NK-92 (cell line): Measurements from ENCODE around the gene PSTPIP1.

Experiments
- DNase-seq: peaks from one replicate; lab custom pipeline; 2025; ENCODE audit not compliant: unreplicated experiment; lab: John Stamatoyannopoulos, UW

The PSTPIP1 gene

GRCh38 chr15:76998663-76999285 is 3.8 kb downstream of the PSTPIP1 start:
- no peak for DNase-seq

DNA sequence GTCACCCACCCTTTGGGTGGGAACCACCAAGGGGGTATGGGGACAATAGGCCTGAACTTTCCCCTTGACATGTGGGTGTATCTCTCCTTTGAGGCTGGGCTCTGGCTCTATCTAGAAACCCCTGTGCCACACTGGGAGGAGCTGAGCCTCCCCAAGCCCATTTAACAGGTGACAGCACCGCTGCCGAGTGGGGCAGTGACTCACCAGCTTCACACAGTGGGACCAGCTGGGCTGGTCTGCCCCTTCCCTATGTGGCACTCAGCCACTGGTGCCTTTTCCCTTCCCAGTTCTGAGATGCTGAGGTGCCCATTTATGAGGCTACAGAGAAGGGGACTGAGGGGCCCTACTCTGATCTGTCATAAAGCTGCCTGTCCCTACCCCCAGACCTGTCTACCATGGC is 5.1 kb downstream of the PSTPIP1 start:
- no peak for DNase-seq

DNA sequence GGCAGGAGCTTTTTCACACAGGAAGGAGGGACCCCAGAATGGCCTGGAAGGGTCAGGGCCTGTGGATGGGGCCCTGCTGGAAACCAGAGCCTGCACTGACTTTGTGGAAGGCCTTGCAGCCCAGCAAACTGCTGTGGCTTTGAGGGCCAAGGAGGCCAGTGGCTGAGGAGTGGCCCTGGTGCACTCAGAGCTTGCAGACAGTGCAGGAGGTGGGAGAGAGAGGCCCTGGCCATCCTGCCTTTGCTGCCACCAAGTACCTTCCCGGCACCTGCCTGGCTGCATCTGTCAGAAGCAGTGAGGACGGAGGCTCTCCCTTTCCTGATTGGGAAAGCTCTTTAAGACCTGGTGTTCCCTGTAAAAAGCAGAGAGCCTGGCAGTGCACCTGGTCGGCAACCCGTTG is 6.4 kb downstream of the PSTPIP1 start:
- DNase-seq: no peak

- DNase-seq: no peak
These were observed 7.0 kb downstream of the PSTPIP1 start for GRCh38 chr15:77001966-77002365.

GRCh38 chr15:77002436-77002835 is 7.5 kb downstream of the PSTPIP1 start:
- no peak for DNase-seq

GRCh38 chr15:77002954-77003912 is 8.3 kb downstream of the PSTPIP1 start:
- no peak for DNase-seq

DNA sequence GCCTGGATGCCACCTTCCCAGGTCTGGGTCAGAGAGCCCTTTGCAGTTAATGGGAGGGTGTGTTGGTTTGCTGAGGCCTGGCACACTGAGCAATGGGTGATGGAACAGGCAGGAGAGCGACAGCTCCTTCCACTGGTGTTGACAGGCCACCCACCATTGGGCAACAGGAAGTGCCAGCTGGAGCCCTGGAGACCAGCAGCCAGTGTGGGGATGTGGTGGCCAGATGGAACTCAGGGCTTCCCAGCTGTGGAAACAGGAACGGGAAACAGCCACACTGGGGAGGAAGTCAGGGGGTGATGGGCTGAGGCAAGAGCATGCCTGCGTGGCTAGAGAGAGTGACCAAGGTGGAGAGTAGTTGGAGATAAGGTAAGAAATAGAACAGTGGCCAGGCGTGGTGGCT is 9.3 kb downstream of the PSTPIP1 start:
- DNase-seq: no peak

DNA sequence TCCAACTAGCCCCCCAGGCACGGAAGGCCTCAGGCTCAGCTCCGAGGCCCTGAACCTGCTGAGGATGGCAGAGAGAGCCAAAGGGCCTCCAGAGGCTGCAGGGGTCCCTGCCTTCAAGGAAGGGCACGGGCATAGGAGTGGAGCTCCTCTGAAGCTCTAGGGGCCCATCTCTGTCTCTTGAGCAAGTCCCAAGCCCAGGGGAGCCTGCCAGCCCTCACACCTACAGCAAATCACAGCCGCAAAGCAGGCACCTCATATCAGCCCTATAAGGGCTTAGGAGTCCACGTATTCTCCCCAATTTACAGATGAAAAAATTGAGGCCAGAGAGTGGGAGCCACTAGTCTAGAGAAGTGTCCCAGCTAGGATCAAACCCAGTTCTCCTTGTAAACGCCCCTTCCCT is 14.2 kb downstream of the PSTPIP1 start:
- DNase-seq: no peak

GRCh38 chr15:77009646-77010311 is 14.9 kb downstream of the PSTPIP1 start:
- DNase-seq: no peak

- DNase-seq: no peak
These were observed 15.4 kb downstream of the PSTPIP1 start for GRCh38 chr15:77010312-77010686.

GRCh38 chr15:77010857-77011256 is 15.9 kb downstream of the PSTPIP1 start:
- DNase-seq: no peak

DNA sequence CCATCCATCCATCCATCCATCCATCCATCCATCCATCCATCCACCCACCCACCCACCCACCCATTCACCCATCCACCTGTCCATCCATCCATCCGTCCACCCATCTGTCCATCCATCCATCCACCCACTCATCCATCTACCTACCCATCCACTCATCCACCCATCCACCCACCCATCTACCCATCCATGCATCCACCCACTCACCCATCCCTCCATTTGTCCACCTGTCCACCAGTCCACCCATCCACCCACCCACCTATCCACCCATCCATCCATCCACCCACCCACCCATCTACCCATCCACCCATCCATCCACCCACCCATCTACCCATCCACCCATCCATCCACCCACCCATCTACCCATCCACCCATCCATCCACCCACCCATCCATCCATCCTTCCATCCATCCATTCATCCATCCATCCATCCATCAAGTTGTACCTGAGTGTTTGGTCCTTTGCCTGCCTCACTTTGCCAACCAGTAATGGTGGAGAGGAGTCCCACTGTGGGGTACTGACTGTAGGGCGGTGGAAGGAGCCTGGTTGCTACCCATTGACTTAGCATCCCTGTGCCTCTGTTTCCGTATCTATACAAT is 17.3 kb downstream of the PSTPIP1 start:
- DNase-seq: no peak

DNA sequence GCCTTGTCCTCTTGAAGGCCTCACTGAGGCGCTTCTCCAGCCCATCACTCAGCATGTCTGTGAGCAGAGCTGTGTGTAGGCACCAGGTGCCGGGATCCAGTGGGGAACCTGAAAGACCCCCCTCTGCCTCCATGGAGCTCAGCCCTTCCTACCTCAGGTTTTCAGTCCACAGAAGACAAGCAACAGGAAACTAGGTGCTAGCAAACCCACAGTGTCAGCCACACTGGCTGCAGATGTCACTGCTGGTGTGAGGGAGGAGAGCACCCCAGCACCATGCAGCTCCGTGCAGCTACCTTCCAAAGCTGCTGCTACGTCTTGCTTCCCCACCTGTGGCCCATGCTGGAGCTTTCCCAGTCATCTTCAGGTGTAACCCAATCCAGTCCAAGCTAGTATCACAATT is 17.9 kb downstream of the PSTPIP1 start:
- peak; percentile 22 for DNase-seq

DNA sequence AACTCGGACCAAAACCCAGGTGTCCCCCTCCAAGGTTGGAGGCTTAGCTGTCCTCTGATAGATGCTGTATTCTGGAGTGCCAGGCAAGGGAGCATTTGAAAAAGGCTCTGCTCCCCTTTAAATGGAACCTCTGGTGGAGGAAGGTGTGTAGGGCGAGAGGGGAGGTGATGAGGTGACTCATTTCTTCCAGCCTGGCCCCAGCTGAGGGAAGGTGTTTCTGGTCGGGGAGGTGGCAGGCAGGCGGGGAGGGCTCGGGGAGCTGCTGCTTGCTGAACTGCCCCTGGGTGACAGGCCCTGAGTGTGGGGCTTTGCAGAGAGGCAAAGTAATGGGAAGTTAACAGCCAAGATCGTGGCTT is 18.8 kb downstream of the PSTPIP1 start:
- DNase-seq: no peak

- DNase-seq: no peak
These were observed 19.5 kb downstream of the PSTPIP1 start for GRCh38 chr15:77014132-77015081.

DNA sequence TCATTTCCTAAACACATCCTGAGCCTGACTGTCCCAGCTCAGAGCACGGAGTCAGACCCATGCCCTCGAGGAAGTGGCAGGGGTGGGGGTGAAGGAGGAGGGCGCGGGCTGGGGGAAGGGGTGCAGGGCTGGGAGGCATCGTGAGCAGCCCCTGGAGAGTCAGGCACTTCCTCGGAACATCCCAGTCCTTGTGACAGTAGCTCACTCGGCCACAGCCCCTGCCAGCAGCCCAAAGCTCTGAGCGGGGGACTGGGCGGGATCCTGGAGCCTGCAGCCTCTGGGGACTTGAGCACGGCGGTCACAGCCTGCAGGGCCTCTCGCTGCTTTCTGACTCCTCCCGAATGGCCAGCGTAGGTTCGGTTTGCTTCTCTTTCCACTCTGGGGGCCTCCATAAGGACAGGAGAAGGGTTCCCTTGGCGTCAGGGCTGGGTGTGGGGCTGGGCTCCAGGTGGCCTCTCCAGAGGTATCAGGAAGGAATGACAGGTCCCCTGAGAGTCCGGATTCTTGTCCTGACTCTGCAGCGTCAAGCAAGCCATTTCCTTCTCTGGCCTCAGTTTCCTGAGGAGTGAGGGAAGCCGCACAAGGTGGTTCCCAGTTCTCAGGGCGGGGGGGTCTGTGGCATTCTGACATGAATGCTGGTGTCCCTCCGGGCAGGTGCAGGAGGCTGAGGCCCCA is 20.9 kb downstream of the PSTPIP1 start:
- no peak for DNase-seq

DNA sequence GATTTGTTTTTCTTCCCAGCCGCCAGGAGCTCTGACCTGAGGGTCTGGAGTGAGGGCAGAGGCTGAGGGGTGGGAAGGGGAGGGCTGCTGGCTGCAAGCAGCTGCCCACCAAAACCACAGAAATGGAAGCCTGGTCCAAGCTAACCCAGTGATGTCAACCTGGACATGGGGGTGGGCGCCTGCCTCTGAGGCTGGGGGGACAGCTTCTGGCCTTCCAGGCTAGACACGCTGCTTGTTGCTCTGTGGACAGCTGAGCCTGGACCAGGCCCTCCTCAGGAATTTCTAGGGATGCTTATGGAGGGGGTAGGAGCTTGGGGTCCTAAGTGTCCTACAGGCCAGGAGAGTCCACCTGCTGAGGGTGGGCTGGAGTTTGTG is 21.4 kb downstream of the PSTPIP1 start:
- DNase-seq: no peak

DNA sequence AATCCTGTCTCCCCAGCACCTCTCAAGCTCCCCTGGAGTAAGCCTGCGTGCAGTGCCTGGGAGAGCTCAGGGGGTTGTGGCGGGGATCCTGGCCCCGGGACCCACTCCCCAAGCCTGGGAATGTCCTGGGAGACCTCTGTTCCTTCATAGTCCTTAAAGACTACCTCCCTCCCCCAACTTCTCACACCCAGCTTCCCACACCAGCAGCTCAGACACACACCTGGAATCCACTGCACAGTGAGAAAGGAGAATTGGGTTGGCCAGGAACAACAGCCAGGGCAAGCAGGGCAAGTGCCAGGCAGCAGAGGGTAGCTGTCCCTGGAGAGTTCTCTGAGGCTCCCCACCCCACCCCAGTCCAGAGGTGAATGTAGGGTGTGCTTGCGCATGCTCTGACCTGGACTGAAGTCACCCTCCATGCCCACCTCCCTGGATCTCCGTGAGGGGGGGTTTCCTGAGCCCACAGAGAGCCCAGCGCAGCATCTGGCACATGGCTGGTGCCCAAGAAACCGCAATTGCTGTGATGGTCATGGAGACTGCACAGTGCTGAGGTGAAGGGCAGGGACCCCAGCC is 22.2 kb downstream of the PSTPIP1 start:
- DNase-seq: no peak
